Measurements from ENCODE around the gene PARD3. TPM values are rescaled to one million over a fixed set of nuclear protein-coding genes. Genes with fewer than 3 reads are reported as not detected.

The PARD3 gene
- total RNA-seq, 4 donors from 2014 or later, result 150 to 172 (median 165) TPM

DNA sequence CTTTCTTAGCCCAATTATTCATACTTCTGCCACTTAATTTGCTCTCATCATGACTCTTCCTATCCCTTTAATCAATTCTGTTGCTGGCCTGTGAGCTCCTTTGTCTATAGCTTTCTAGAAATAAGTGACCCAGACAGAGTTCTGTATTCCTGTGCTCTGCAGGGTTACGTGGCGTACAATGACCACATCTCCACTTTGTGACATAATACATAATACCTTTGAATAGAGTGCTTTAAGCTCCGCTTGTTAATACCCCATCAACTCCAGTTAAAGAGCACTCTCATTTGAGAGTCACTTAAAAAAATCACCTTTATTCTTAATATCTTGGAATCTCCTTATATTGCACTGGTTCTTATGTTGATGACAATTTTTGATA, 619.0 kb downstream of the PARD3 start:
- WGBS, 2 donors, result 98 to 100% methylated on average over 3 of the region's 3 CpGs
- no peak overlapping the region for H3K4me3 ChIP-seq (ENCODE audit: low read depth, poor library complexity, severe bottlenecking)
- TF ChIP-seq POLR2A (IDR thresholded peaks at IDR 0.05), result no peak
- TF ChIP-seq, protein P1, sequence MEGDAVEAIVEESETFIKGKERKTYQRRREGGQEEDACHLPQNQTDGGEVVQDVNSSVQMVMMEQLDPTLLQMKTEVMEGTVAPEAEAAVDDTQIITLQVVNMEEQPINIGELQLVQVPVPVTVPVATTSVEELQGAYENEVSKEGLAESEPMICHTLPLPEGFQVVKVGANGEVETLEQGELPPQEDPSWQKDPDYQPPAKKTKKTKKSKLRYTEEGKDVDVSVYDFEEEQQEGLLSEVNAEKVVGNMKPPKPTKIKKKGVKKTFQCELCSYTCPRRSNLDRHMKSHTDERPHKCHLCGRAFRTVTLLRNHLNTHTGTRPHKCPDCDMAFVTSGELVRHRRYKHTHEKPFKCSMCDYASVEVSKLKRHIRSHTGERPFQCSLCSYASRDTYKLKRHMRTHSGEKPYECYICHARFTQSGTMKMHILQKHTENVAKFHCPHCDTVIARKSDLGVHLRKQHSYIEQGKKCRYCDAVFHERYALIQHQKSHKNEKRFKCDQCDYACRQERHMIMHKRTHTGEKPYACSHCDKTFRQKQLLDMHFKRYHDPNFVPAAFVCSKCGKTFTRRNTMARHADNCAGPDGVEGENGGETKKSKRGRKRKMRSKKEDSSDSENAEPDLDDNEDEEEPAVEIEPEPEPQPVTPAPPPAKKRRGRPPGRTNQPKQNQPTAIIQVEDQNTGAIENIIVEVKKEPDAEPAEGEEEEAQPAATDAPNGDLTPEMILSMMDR (IDR thresholded peaks at IDR 0.05), result no peak
- intact Hi-C loops (cut with DNase I; ENCODE audit: low total_unique reads), result no loop called here
- no peak for DNase-seq (ENCODE audit: low spot score in 2 of 2)

DNA sequence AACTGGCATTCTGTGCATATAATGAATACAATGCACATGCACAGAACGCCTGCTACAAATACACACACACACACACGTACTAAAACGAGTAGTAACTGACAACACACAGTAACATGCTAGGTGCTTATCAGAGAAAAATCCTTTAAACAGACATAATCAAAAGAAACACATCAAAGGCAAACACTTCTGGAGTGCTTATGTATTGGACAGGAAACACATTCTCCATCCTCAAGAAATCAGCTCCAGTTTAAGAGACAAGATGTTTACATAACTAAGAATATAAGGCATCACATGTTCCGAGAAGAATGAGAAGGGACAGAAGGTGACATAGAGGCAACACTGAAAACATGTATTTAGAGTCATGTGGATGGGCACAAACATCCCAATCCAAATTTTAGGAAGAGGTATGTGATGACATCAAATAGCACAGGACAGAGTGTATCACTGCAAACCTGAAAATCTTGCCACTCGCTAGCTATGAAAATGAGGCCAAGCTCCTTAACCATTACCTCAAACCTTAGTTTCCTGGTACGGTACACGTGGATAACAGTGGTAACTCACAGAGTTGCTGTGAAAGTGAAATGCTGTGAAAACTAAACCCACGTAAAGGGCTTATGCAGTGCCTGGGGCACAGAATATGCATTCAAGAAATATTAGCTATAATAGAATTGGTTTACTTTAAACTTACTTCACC, 619.6 kb downstream of the PARD3 start:
- 78 to 84% methylated on average over 8 of the region's 8 CpGs for WGBS, 2 donors
- intact Hi-C loops (cut with DNase I; ENCODE audit: low total_unique reads), result no loop called here
- H3K4me3 ChIP-seq (ENCODE audit: low read depth, poor library complexity, severe bottlenecking), result no peak overlapping the region
- TF ChIP-seq POLR2A (IDR thresholded peaks at IDR 0.05), result no peak
- no peak for DNase-seq (ENCODE audit: low spot score in 2 of 2)

DNA sequence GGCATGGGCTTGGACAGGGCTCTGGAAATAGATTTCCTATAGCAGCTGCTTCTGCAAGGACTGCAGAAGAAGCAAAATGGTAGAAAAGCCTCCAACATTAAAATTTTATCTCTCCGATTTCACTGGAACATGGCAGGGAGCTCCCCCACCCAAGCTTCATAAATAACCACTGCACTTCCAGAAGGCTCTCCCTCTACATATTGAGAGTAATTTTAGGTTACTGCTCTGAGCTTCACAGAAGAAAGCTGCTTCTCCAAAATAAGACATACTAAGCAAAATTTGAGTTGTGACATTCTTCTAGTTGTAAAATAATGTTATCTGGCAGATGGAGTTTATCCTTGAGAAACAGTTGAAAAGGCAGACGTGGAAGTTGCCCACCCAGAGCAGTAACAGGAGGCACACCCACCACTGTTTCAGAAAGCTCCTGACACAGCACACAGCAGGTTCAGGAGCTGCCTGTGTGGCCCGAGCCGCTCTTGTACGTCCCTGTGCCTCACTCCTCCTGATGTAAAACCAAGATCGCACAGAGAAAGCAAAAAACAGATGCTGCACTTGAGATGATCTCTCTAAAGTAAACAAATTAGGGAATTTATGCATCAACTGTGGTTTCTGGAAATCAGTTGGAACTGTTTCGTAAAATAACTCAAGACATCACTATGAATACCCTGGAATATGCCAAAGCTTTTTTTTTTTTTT, 621.0 kb downstream of the PARD3 start:
- H3K4me3 ChIP-seq (ENCODE audit: low read depth, poor library complexity, severe bottlenecking), result no peak overlapping the region
- DNase-seq (ENCODE audit: low spot score in 2 of 2), result no peak
- intact Hi-C loops (cut with DNase I; ENCODE audit: low total_unique reads), result no loop called here
- no peak for TF ChIP-seq POLR2A (IDR thresholded peaks at IDR 0.05)
- TF ChIP-seq, protein P1 (IDR thresholded peaks at IDR 0.05), result no peak
- WGBS, 2 donors, result 65 to 71% methylated on average over 7 of the region's 7 CpGs

DNA sequence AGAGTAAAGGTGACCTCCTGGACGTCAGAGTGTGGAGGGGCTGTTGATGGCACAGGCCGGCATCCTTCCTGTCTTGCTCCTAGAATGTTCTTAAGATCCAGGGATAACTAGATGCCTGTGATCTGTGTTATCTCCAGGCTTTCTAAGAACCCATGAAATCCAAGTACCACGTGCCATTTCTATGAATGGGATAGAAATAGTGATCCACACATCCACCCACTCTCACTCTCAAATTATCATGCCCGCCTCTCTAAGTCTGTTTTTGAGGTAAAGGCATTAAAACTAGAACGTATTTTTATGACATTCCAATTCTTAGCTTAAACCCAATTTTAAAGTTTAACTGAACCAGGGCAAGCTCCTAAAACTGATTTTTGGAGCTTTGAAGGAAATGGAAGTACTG, 622.5 kb downstream of the PARD3 start:
- intact Hi-C loops (cut with DNase I; ENCODE audit: low total_unique reads), result no loop called here
- 87 to 95% methylated on average over 5 of the region's 5 CpGs for WGBS, 2 donors
- TF ChIP-seq POLR2A (IDR thresholded peaks at IDR 0.05), result no peak
- TF ChIP-seq, protein P1 (IDR thresholded peaks at IDR 0.05), result no peak
- H3K4me3 ChIP-seq (ENCODE audit: low read depth, poor library complexity, severe bottlenecking), result no peak overlapping the region
- no peak for DNase-seq (ENCODE audit: low spot score in 2 of 2)

DNA sequence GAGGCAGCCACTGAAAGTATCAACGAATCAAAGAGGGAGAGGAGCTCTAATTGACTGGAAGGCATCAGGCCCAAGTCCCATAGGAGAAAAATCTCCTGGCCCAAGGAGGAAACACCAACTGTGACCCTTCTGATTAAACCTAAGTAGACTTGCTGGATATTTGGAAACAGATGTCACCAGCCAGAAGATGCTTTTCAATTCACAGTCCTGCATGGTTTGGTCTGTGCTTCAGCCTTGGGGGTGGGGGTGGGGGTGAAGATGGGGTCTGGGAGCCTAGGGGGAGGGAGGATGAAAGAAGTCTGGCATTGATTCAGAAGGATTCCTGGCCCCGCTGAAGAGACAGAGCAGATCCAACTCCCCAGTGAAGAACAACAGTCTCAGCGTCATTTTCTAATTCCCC, 623.7 kb downstream of the PARD3 start:
- intact Hi-C loops (cut with DNase I; ENCODE audit: low total_unique reads), result no loop called here
- no peak overlapping the region for H3K4me3 ChIP-seq (ENCODE audit: low read depth, poor library complexity, severe bottlenecking)
- no peak for DNase-seq (ENCODE audit: low spot score in 2 of 2)
- TF ChIP-seq, protein P1 (IDR thresholded peaks at IDR 0.05), result no peak
- TF ChIP-seq POLR2A (IDR thresholded peaks at IDR 0.05), result no peak
- 79 to 83% methylated on average over 3 of the region's 3 CpGs for WGBS, 2 donors

DNA sequence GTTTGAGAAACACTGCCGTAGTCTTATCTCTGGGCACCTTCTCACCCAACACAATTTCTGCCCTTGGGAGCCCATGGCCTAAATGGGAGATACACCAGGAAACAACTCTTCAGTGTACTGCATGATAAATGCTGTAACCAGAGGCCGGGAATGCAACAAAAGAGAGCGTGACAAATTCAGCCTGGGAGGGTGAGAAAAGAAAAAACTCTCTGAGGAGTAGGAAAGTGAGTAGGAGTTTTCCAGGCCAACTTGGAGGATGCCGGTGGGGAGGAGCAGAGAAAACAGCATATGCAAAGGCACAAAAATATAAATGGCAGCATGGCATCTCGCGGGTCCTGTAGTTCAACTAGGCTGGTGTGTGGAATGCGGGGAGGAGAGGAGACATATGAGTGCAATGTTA, 624.5 kb downstream of the PARD3 start:
- no peak for DNase-seq (ENCODE audit: low spot score in 2 of 2)
- intact Hi-C loops (cut with DNase I; ENCODE audit: low total_unique reads), result no loop called here
- 79 to 89% methylated on average over 7 of the region's 7 CpGs for WGBS, 2 donors

More for the DNA sequence above, 624.5 kb downstream of the PARD3 start:
- TF ChIP-seq, protein P1 (IDR thresholded peaks at IDR 0.05), result no peak
- no peak for TF ChIP-seq POLR2A (IDR thresholded peaks at IDR 0.05)
- H3K4me3 ChIP-seq (ENCODE audit: low read depth, poor library complexity, severe bottlenecking), result no peak overlapping the region
